ENCODE measurements around the gene LANCL1. TPM values are rescaled to one million over a fixed set of nuclear protein-coding genes. Genes with fewer than 3 reads are reported as not detected.

The LANCL1 gene
- polyA plus RNA-seq, 1 donor from 2014 or later: 76.7 TPM

- no peaks in the 10 kb centered on the region for H3F3A ChIP-seq (ENCODE audit: insufficient read depth, low read length, poor library complexity, severe bottlenecking)
- no peak overlapping the region for H3K27ac ChIP-seq (ENCODE audit: low read length)
- no peaks in the 10 kb centered on the region for H4K20me1 ChIP-seq (ENCODE audit: insufficient read depth)
- no peak for TF ChIP-seq POLR2AphosphoS5 (IDR thresholded peaks at IDR 0.05)
- TF ChIP-seq SMC3 (conservative IDR thresholded peaks at IDR 0.05; ENCODE audit: poor library complexity): no peak
- no peak for TF ChIP-seq REST (IDR thresholded peaks at IDR 0.05; ENCODE audit: borderline replicate concordance)
- no peak for TF ChIP-seq TAF1 (IDR thresholded peaks at IDR 0.05; ENCODE audit: low read depth)
- no peak for TF ChIP-seq EP300 (conservative IDR thresholded peaks at IDR 0.05; ENCODE audit: poor library complexity, severe bottlenecking)
- TF ChIP-seq CTCF (IDR thresholded peaks at IDR 0.05; ENCODE audit: poor library complexity, severe bottlenecking): no peak
- TF ChIP-seq MXI1 (conservative IDR thresholded peaks at IDR 0.05; ENCODE audit: poor library complexity, severe bottlenecking): no peak
- no peak for TF ChIP-seq EZH2 (IDR thresholded peaks at IDR 0.05; ENCODE audit: borderline replicate concordance, insufficient read depth, low read length, poor library complexity, severe bottlenecking)
- TF ChIP-seq RAD21 (conservative IDR thresholded peaks at IDR 0.05): no peak
- no peaks in the 10 kb centered on the region for H3K27me3 ChIP-seq (ENCODE audit: insufficient read depth, low read depth, low read length)
- H3K4me2 ChIP-seq (ENCODE audit: low read length): no peak overlapping the region
- no peaks in the 10 kb centered on the region for H3K79me2 ChIP-seq (replicated peaks; ENCODE audit: insufficient read depth, low read length)
- H2AFZ ChIP-seq (ENCODE audit: low read depth, low read length): no peak overlapping the region
- H3K36me3 ChIP-seq (ENCODE audit: insufficient read depth, low read length): peaks cover 13% of the 10 kb centered on the region
- H3K9me2 ChIP-seq (ENCODE audit: insufficient read depth, low read length): no peaks in the 10 kb centered on the region
- H3K4me3 ChIP-seq (ENCODE audit: low read length): no peak overlapping the region
- no peak overlapping the region for H3K9ac ChIP-seq (ENCODE audit: low read length)
- no peaks in the 10 kb centered on the region for H3K9me3 ChIP-seq (ENCODE audit: low read length)
Measured at GRCh38 chr2:210440206-210440605, 36.4 kb downstream of the LANCL1 start.

- H3K4me2 ChIP-seq (ENCODE audit: low read length): no peak overlapping the region
- H3K79me2 ChIP-seq (replicated peaks; ENCODE audit: insufficient read depth, low read length): no peaks in the 10 kb centered on the region
- H3K36me3 ChIP-seq (ENCODE audit: insufficient read depth, low read length): peaks cover 20% of the 10 kb centered on the region
- no peaks in the 10 kb centered on the region for H4K20me1 ChIP-seq (ENCODE audit: insufficient read depth)
- no peak overlapping the region for H2AFZ ChIP-seq (ENCODE audit: low read depth, low read length)
- no peaks in the 10 kb centered on the region for H3K9me3 ChIP-seq (ENCODE audit: low read length)
- no peaks in the 10 kb centered on the region for H3F3A ChIP-seq (ENCODE audit: insufficient read depth, low read length, poor library complexity, severe bottlenecking)
- H3K27ac ChIP-seq (ENCODE audit: low read length): no peak overlapping the region
- H3K4me3 ChIP-seq (ENCODE audit: low read length): no peak overlapping the region
- no peak overlapping the region for H3K9ac ChIP-seq (ENCODE audit: low read length)
- no peak for TF ChIP-seq REST (IDR thresholded peaks at IDR 0.05; ENCODE audit: borderline replicate concordance)
- no peak for TF ChIP-seq RAD21 (conservative IDR thresholded peaks at IDR 0.05)
- no peak for TF ChIP-seq SMC3 (conservative IDR thresholded peaks at IDR 0.05; ENCODE audit: poor library complexity)
- TF ChIP-seq EZH2 (IDR thresholded peaks at IDR 0.05; ENCODE audit: borderline replicate concordance, insufficient read depth, low read length, poor library complexity, severe bottlenecking): no peak
- TF ChIP-seq MXI1 (conservative IDR thresholded peaks at IDR 0.05; ENCODE audit: poor library complexity, severe bottlenecking): no peak
- TF ChIP-seq TAF1 (IDR thresholded peaks at IDR 0.05; ENCODE audit: low read depth): no peak
- TF ChIP-seq POLR2AphosphoS5 (IDR thresholded peaks at IDR 0.05): no peak
- no peak for TF ChIP-seq EP300 (conservative IDR thresholded peaks at IDR 0.05; ENCODE audit: poor library complexity, severe bottlenecking)
- TF ChIP-seq CTCF (IDR thresholded peaks at IDR 0.05; ENCODE audit: poor library complexity, severe bottlenecking): no peak
- no peaks in the 10 kb centered on the region for H3K9me2 ChIP-seq (ENCODE audit: insufficient read depth, low read length)
- H3K27me3 ChIP-seq (ENCODE audit: insufficient read depth, low read depth, low read length): no peaks in the 10 kb centered on the region
Measured at GRCh38 chr2:210435439-210435838, 41.1 kb downstream of the LANCL1 start.
